ENCODE measurements around the gene R3HCC1L. TPM values are rescaled to one million over a fixed set of nuclear protein-coding genes. Genes with fewer than 3 reads are reported as not detected.
A peak's percentile ranks its signal among the peaks of the same experiment; 100 is the strongest.

R3HCC1L gene
- total and polyA plus RNA-seq, 9 of the 15 experiments (the other 6 are each of a cell fraction or from before 2014, with no cell fraction given), result 9.1 to 17.8 (median 12.6) TPM

GRCh38 chr10:98254234-98254974, 119.9 kb downstream of the R3HCC1L start:
- ChIA-PET CTCF (ENCODE audit: low intra/inter-chr PET ratio) (no interaction called here), POLR2A (interaction anchor here (0.7 to 1.1 kb wide), 2 partner anchors 12 to 217 kb away, joined by 3 read pairs; no protein-coding TSS in a partner anchor)
- Histone ChIP-seq H3K27ac (ENCODE audit: extremely low read depth, low read depth, low read length) (no peak overlapping the region), H3K4me2 (ENCODE audit: insufficient read depth, low read length) (no peak overlapping the region), H2AFZ (ENCODE audit: low read depth, low read length) (no peak overlapping the region), H3K27me3 (ENCODE audit: control insufficient read depth in 2 of 2, insufficient read depth in 2 of 2, low read length in 2 of 2) (no peaks in the 10 kb centered on the region), H3K36me3 (ENCODE audit: control insufficient read depth, insufficient read depth, low read length) (no peaks in the 10 kb centered on the region), H4K20me1 (replicated peaks; ENCODE audit: control insufficient read depth, insufficient read depth, low read length) (no peaks in the 10 kb centered on the region), H3K4me1 (replicated peaks in 1 of 2; ENCODE audit: control insufficient read depth in 2 of 2, insufficient read depth in 2 of 2, low read length in 2 of 2) (peaks cover under 1 to 5% of the 10 kb centered on the region in 2 experiments; a peak in 3 of 5 replicates), H3K9me1 (ENCODE audit: control insufficient read depth, insufficient read depth, low read length) (no peaks in the 10 kb centered on the region), H3K79me2 (ENCODE audit: control insufficient read depth, insufficient read depth, low read length) (no peaks in the 10 kb centered on the region), H3K9ac (ENCODE audit: insufficient read depth in 1 of 2, low read depth in 2 of 2, low read length in 2 of 2) (0 out of 4 replicates have a peak overlapping the region, but pooled peaks of 1 of the 2 experiments have one; percentile 58), H3K4me3 (no peak overlapping the region), H3K9me3 (replicated peaks; ENCODE audit: control insufficient read depth, insufficient read depth, low read depth, low read length) (no peaks in the 10 kb centered on the region)
- no peak for ATAC-seq
- intact Hi-C loops (cut with micrococcal nuclease), result no loop called here
- DNase-seq (ENCODE audit: extremely low read depth in 1 of 4, low spot score in 3 of 4), result no peak
- BruUV-seq (replicated peaks), result no TSS peak
- in situ Hi-C loops (cut with MboI), result no loop called here
- no peak for FAIRE-seq
- 46% methylated on average over 9 of the region's 10 CpGs for WGBS (ENCODE audit: insufficient coverage, low coverage, missing lambda C conversion rate)
- no peak for TF ChIP-seq ZNF431 (CRISPR knock-in tag; IDR thresholded peaks at IDR 0.05)
- no peak for TF ChIP-seq SNIP1 (IDR thresholded peaks at IDR 0.05; ENCODE audit: low read depth)
- TF ChIP-seq BCOR (IDR thresholded peaks at IDR 0.05), result no peak
- no peak for TF ChIP-seq GTF2F1 (IDR thresholded peaks at IDR 0.05; ENCODE audit: low read depth, low read length)
- TF ChIP-seq HNRNPH1 (optimal IDR thresholded peaks at IDR 0.05; ENCODE audit: low read depth, low read length), result no peak
- TF ChIP-seq ZNF408 (CRISPR knock-in tag; IDR thresholded peaks at IDR 0.05; ENCODE audit: low read depth), result no peak
- TF ChIP-seq MXI1 (IDR thresholded peaks at IDR 0.05; ENCODE audit: low read depth, low read length), result no peak
- no peak for TF ChIP-seq NKRF (IDR thresholded peaks at IDR 0.05; ENCODE audit: borderline replicate concordance)
- TF ChIP-seq NCOA1 (IDR thresholded peaks at IDR 0.05; ENCODE audit: low read depth), result no peak
- TF ChIP-seq ZFP36 (IDR thresholded peaks at IDR 0.05; ENCODE audit: low read depth, low read length, partially characterized antibody), result no peak
- TF ChIP-seq THAP7 (CRISPR knock-in tag; IDR thresholded peaks at IDR 0.05), result no peak
- no peak for TF ChIP-seq ZNF75A (CRISPR knock-in tag; IDR thresholded peaks at IDR 0.05)
- TF ChIP-seq TRIM25 (IDR thresholded peaks at IDR 0.05; ENCODE audit: borderline replicate concordance), result no peak
- no peak for TF ChIP-seq LCOR (CRISPR knock-in tag; IDR thresholded peaks at IDR 0.05)
- no peak for TF ChIP-seq FOXK1 (CRISPR knock-in tag; IDR thresholded peaks at IDR 0.05; ENCODE audit: borderline replicate concordance)
